ENCODE data around the gene POMT1.

- no peak for TF ChIP-seq POLR2A (IDR thresholded peaks at IDR 0.05)
- TF ChIP-seq, protein P1, sequence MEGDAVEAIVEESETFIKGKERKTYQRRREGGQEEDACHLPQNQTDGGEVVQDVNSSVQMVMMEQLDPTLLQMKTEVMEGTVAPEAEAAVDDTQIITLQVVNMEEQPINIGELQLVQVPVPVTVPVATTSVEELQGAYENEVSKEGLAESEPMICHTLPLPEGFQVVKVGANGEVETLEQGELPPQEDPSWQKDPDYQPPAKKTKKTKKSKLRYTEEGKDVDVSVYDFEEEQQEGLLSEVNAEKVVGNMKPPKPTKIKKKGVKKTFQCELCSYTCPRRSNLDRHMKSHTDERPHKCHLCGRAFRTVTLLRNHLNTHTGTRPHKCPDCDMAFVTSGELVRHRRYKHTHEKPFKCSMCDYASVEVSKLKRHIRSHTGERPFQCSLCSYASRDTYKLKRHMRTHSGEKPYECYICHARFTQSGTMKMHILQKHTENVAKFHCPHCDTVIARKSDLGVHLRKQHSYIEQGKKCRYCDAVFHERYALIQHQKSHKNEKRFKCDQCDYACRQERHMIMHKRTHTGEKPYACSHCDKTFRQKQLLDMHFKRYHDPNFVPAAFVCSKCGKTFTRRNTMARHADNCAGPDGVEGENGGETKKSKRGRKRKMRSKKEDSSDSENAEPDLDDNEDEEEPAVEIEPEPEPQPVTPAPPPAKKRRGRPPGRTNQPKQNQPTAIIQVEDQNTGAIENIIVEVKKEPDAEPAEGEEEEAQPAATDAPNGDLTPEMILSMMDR (IDR thresholded peaks at IDR 0.05): no peak
These were observed 6.9 kb upstream of the POMT1 start for GRCh38 chr9:131495785-131496184.
